Daoy (cell line): ENCODE results near the gene NCF4. TPM values are rescaled to one million over a fixed set of nuclear protein-coding genes. Genes with fewer than 3 reads are reported as not detected.

Experiments used
- DNase-seq: peaks from one replicate; pipeline ENCODE4 v3.0.0-alpha.2; 2015; ENCODE audit warnings: low read depth
- total RNA-seq: library from RNA; depleted of rRNA; stranded (reverse); fragments of >200 nt; shearing (Covaris generic); gene quantifications from 2 replicates; pipeline ENCODE4 v1.2.3, GENCODE V29; 2014

Gene NCF4
- total RNA-seq, 1 experiment from 2014 or later: 0.23 TPM

GRCh38 chr22:36894266-36894665, 33.5 kb downstream of the NCF4 start:
- DNase-seq: no peak

GRCh38 chr22:36897611-36898010, 36.8 kb downstream of the NCF4 start:
- no peak for DNase-seq

- no peak for DNase-seq
These were observed 37.9 kb downstream of the NCF4 start for GRCh38 chr22:36898690-36899089.

- DNase-seq: no peak
These were observed 38.7 kb downstream of the NCF4 start for GRCh38 chr22:36899498-36899897.

DNA sequence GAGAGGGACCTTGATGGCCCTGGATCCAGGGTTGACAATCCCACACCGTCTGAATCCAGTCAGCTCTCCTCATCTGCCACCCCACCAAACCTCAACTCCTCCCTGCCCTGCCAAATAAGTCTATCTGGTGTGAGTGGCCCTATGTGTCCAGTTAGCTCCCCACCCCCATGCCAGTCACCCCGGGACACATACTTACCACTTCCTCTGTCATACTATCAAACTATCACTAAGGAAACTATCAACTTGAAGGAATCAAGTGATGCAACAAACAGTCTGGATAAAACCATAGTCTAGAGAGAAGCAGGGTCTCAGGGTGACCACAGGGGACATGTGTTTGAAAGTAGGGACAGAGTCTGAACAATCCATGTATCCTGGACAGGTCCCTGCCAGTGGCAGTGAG, 39.4 kb downstream of the NCF4 start:
- no peak for DNase-seq

- DNase-seq: no peak
These were observed 40.1 kb downstream of the NCF4 start for GRCh38 chr22:36900880-36901279.

- DNase-seq: no peak
These were observed 40.8 kb downstream of the NCF4 start for GRCh38 chr22:36901411-36902142.

DNA sequence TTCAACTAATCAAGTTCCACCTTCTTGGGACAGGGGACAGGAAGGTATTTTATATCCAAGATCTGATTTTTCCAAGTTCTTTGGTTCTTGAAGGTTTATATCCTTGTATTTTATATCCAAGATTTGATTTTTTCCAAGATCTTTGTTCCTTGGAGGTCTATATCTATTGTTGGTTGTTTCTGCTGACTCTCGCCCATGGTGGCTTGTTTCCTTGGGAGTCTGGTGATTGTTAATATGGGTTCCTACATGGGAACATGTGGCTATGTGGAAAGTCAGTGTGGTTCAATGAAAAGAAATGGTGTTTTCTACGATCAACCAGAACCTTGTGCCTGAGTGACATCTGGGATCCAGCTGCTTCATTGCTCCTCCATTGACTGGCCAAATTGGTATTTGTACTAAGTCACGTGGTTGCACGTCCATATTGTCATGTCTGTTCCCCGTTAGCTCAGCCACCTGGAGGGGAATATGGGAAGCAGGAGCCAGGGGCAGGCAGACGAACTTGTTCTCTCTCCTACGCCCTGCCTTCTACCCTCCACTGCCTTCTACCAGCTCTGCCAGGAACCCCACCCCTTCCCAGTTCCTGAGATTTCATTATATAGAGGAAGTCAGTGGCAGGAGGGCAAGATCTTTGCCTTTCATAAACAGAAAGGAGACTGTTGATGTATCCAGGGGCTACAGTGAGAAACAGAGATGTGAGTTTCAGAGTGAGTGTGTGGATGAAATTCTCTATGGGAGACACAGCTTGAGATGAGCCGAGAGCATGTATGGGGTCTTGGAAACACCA, 41.5 kb downstream of the NCF4 start:
- no peak for DNase-seq

- DNase-seq: no peak
These were observed 43.6 kb downstream of the NCF4 start for GRCh38 chr22:36904260-36904880.

GRCh38 chr22:36907253-36908195, 46.7 kb downstream of the NCF4 start:
- no peak for DNase-seq

GRCh38 chr22:36910461-36910860, 49.7 kb downstream of the NCF4 start:
- DNase-seq: no peak

DNA sequence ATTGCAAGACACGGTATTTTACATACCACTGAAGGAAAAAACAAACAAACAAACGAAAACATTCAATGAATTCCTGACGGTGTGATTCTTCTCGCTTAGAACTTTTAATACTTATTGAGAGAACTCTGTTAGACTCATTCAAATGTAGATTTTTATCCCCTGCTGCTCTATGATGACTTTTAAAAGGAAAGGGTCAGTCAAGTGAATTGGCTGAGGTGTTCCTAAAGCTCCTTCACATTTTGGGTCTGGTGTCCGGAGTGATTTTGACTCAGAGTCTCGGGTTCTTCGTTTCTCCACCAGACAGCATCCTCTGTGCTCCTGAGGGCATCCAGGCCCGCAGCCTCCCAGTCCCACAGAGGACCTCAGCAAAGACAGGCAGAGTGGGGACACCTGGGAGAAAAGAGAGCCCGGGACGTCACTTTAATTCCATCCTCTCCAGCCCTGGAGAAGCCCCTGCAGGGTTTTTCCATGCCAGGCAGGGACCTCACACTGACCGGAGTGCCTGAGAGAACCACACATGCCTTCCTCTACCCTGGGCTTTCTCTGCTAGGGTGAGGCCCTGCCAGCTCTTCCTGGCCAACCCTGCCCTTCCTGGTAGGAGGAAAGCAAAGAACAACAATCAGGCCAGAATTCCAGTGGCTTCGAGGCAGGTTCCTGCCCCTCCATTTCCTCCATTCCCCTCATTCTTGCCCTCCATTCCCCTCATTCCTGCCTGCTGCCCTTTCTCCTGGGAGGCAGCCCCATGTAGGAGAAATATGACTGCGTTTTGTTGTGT, 51.3 kb downstream of the NCF4 start:
- no peak for DNase-seq

GRCh38 chr22:36912694-36913426, 52.1 kb downstream of the NCF4 start:
- no peak for DNase-seq

DNA sequence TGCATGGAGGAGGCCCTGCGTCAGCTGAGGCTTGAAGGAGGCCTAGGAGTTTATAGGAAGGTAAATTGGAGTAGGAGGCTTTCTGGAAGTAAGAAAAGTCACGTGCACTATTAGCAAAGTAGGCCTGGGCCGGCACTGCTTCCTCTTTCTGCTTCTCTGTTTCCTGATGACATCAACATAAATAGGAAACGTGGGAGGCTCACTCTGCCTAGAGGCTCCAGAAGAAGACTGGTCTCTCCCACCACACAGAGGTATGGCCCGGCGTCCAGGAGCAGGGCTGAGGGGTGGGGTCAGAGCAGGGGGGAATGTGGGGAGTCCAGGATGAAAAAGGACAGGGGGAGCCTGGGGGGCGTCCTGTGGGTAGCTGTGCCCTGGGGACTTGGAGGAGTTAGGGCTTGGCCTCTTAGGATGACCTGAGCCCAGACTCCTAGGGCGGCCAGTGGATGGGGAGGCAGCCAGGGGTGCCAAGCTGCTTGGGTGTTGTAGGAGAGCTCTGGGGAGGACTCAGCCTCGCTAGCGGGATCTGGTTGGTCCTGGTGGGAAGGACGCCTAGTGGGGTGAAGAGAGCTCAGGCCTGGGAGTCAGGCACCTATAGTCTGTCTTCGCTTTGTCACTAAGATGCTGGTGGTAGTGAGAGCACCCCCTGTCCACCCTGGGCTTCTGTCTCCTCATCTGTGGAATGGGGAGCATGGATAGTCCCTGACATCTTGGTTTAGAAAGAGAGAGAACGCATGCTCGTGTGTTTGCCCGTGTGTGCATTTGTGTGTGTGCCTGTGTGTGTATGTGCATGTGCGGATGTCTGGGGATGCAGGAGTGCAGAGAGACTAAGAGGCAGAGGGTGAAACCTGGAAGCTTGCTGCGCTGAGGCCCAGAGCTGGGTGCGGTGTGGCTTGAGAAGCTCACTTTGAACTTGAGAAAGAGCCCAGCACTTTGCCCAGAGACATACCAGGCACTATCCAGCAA, 52.9 kb downstream of the NCF4 start, which contains the start of gene CSF2RB:
TSS of gene CSF2RB (plus strand) at position 202 of the 963 bp plus-strand sequence. CDS start 8,580 bp downstream, outside the sequence.
- no peak for DNase-seq

DNA sequence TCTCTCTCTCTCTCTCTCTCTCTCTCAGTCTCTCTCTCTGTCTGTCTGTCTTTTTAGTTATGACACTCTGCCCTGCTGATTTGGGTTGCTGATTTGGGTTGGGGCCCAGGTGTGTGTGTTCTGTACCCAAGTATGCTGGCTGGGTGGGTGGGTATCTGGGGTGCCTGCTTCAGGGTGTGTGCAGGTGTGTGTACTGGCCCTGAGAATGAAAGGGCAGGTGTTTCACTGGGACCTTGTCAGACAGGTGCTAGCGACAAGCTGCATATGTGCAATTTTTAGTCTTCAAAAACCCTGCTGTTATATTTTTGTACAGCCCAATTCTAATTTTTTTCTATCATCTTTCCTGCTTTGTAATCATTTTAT, 53.6 kb downstream of the NCF4 start:
- no peak for DNase-seq

DNA sequence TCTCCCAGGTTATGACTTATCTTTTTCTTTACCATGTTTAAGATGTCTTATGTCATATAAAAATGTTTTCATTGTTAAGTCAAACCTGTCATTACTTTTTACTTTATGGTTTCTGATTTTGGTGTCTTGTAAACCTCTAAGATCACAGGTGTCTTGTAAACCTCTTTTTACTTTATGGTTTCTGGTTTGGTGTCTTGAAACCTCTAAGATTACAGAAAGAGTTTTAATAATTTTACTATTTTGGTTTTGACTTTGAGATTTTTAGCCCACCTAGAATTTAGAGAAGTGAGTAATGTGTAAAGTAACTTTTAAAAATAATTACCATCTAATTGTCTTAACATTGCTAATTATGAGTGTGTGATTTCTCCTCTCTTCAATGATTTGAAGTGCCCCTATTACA, 55.2 kb downstream of the NCF4 start:
- DNase-seq: no peak

GRCh38 chr22:36918586-36919284, 57.9 kb downstream of the NCF4 start:
- no peak for DNase-seq
